IMR-90 (cell line): Measurements from ENCODE around the gene PCGF3. TPM values are rescaled to one million over a fixed set of nuclear protein-coding genes. Genes with fewer than 3 reads are reported as not detected.
A peak's percentile ranks its signal among the peaks of the same experiment; 100 is the strongest.

ENCODE experiments used
- RCOR1 ChIP-seq: IDR thresholded peaks from 2 replicates; pipeline ENCODE4 v1.6.1; 2012; ENCODE audit warnings: mild to moderate bottlenecking, low read length, improper control_type of control experiment; ENCODE audit not compliant: insufficient replicate concordance
- polyA plus RNA-seq, 3 experiments: library from polyadenylated mRNA; depleted of rRNA; stranded (reverse); fragments of >200 nt; gene quantifications; 2 replicates each; pipeline ENCODE4 v1.2.3, GENCODE V29; 2012; ENCODE audit warnings: low replicate concordance in 1 of 3
- total RNA-seq: library from RNA; depleted of rRNA; stranded (reverse); fragments of >200 nt; gene quantifications from 2 replicates; pipeline ENCODE4 v1.2.3, GENCODE V29; 2012
- TF ChIP-seq, protein P1 (sequence below): conservative IDR thresholded peaks from 2 replicates; pipeline ENCODE4 v1.5.1; 2012; ENCODE audit warnings: mild to moderate bottlenecking, low read depth, low read length, improper control_type of control experiment

PCGF3 gene
- total and polyA plus RNA-seq, 2 of the 4 experiments (the other 2 are of a cell fraction): 40.0 to 55.3 TPM

DNA sequence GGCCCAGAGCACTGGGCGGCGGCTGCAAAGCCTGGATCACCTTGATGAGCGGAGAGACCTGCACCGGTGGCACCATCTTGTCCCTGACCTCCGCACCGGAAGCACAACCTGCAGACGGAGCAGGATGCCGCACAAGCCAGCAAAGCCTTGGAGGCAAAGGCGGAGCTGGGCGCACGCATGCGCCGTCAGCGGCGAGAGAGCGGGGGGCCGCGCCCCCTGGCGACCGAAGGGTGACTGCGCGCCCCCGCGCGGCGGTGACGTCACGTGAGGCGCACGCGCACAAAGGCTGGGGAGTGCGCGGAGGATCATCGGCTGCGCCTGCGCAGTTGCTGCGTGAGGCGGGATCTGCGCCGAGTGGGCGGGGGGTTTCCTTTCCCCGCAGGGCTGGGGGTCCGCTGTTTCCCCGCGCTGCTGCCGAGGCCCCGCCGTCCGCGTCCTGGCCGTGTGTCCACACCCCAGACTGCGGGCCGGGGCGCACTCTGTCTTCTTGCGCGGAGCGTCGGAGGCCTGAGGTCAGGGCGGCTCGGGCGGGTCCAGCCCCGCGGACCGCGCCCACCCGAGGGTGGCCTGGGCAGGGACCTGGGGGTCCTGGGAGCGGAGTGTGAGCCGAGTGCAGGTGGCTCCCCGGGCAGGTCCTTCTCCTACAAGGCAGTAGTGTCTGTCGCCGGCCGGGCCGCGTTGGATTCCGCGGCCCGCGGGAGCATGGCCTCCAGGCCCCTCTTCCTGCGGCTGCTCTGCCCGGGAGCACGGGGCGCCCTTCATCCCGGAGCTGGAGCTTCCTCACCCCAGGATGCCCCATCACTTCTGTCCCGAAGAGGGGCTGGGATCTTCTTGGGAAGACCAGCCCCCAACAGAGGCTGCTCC is 31.2 kb upstream of the PCGF3 start, which contains the start of the genes ATP5ME and MYL5 (continued):
- TF ChIP-seq, protein P1, sequence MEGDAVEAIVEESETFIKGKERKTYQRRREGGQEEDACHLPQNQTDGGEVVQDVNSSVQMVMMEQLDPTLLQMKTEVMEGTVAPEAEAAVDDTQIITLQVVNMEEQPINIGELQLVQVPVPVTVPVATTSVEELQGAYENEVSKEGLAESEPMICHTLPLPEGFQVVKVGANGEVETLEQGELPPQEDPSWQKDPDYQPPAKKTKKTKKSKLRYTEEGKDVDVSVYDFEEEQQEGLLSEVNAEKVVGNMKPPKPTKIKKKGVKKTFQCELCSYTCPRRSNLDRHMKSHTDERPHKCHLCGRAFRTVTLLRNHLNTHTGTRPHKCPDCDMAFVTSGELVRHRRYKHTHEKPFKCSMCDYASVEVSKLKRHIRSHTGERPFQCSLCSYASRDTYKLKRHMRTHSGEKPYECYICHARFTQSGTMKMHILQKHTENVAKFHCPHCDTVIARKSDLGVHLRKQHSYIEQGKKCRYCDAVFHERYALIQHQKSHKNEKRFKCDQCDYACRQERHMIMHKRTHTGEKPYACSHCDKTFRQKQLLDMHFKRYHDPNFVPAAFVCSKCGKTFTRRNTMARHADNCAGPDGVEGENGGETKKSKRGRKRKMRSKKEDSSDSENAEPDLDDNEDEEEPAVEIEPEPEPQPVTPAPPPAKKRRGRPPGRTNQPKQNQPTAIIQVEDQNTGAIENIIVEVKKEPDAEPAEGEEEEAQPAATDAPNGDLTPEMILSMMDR: peak; percentile 100
- TF ChIP-seq RCOR1: no peak
